ENCODE data around the gene NQO2.
"Not testable (repeated sequence)": the region's sequence is repeated elsewhere in the genome, so short reads cannot be mapped to it uniquely, and the experiment has no call there.

NQO2 gene

DNA sequence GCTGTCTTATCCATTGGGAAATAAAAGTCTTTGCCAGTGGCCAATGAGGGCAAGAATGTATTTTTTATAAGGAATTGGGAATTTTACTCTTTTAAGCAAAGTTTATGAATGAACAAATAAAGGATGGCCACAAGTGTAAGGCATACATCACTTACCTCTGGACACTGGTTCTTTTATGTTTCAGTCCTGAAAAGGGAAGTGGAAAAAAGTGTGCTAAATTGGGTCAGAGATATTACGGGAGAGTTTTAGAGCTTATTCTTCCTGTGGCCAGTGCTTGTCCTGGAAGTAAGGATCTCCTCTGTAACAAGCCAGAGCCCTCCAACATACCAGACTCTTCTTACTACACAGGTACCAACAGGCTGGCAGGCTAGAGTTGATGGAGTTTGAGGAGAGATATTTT, 46.1 kb downstream of the NQO2 start:
- no peak for DNase-seq

DNA sequence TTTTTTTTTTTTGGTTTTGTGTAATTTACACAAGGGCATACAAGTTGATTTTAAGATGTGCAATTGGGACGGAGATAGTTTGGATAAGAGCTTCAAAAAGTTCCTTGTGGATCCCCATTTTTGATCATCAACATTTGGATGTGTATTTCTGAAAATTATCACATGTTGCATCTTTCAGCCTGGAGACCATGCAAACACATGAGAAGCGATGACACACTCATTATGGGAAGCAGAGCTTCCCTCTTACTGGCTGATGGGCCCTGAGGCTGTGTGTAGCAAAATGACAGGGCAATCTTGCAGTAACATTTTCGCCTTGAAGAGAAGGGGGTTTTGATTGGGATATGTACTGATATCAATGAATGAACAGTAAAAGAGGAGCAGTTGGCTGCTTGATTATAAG, 46.6 kb downstream of the NQO2 start:
- DNase-seq = no peak

DNA sequence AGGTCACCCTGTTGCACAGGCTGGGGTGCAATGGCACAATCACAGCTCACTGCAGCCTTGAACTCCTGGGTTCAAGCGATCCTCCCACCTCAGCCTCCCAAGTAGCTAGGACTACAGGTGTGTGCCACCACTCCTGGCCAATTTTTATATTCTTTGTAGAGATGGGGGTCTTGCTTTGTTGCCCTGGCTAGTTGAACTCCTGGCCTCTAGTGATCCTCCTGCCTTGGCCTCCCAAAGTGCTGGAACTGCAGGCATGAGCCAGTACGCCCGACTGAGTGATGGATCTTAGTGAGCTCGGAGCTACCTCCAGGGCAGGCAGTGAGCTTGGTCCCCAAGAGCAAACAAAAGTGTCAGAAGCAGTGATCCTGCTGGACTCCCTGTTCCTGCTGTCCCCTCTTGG, 48.3 kb downstream of the NQO2 start:
- not testable (repeated sequence) for DNase-seq

DNA sequence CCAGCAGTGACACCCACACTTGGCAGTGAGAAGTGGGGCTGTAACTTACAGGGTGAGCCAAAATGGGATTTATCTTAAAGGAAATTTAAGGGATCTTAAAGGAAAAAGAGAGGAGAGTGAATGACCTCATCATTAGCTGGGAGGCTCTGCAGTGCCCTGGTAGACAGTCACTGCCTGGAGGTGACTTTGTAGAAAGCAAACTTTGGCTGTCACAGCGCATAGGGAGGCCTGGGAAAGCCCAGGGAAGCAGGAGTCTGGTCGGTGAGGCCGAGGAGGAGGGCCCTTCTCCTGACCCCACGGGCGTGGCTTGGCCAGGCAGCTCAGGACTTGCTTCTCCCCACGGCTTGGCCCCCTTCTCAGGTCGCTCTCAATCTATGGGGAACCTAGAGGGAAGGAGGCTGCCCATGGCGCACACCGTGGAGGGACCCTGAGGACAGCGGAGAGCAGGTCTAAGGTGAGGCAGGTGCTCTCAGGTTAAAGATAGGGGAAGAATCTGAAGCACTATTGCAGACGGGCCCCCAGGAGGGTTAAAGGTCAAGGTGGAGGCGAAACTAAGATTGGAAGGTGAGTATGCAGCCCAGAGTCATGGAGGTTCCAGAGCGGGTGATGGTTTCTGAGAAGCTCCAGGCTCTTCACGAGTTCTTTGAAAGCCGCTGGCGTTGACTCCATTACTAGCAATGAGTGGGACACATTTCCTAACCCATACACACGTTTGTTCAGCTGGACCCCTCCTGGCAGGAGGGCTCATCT, 53.0 kb downstream of the NQO2 start:
- DNase-seq = no peak

DNA sequence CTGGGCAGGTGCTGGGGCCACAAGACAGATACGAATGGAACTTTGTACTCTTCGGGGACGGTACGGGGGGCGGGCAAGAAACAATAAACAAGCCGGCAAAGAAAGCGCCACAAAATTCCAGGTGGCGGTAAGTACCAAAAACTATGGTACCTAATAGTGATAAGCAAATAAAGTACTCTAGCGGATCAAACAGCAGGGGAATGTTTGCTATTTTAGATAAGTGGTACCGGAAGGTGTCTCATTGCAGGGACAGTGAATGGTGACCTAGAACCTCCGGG, 53.5 kb downstream of the NQO2 start:
- DNase-seq = no peak

DNA sequence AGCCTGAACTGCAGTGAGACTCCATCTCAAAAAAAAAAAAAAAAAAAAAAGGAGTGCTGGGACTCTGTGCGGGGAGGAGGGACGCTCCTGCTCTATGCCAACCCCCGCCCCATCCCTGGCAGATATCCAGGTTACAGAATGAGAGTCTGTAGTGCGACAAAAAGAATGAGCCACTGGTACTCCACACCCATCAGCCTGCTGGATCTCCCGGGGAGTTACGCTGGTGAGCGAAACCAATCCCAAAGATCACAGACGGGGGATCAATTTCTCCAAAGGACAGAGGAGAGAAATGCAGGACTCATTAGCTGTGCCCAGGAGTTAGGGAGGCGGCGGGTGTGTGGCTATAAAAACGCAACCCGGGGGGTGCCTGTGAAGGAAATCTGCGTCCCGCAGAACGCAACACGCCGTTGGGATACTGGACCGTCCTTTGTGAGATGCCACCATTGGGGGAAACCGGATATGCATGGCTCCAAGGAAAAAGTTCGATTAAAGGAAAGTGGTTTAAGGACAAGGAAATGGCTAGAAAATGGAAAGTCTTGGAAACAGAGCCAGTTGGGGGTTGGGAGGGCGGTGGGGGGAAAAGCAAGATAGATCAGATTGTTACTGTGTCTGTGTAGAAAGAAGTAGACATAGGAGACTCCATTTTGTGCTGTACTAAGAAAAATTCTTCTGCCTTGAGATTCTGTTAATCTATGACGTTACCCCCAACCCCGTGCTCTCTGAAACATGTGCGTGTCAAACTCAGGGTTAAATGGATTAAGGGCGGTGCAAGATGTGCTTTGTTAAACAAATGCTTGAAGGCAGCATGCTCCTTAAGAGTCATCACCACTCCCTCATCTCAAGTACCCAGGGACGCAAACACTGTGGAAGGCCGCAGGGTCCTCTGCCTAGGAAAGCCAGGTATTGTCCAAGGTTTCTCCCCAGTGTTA, 54.8 kb downstream of the NQO2 start:
- not testable (repeated sequence) for DNase-seq

DNA sequence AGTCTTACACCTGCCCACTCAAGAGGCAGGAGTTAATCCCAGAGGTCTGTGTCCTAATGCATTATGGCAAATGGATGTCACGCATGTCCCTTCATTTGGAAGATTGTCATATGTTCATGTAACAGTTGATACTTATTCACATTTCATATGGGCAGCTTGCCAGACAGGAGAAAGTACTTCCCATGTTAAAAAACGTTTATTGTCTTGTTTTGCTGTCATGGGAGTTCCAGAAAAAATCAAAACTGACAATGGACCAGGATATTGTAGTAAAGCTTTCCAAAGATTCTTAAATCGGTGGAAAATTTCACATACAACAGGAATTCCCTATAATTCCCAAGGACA, 55.4 kb downstream of the NQO2 start:
- DNase-seq = not testable (repeated sequence)

DNA sequence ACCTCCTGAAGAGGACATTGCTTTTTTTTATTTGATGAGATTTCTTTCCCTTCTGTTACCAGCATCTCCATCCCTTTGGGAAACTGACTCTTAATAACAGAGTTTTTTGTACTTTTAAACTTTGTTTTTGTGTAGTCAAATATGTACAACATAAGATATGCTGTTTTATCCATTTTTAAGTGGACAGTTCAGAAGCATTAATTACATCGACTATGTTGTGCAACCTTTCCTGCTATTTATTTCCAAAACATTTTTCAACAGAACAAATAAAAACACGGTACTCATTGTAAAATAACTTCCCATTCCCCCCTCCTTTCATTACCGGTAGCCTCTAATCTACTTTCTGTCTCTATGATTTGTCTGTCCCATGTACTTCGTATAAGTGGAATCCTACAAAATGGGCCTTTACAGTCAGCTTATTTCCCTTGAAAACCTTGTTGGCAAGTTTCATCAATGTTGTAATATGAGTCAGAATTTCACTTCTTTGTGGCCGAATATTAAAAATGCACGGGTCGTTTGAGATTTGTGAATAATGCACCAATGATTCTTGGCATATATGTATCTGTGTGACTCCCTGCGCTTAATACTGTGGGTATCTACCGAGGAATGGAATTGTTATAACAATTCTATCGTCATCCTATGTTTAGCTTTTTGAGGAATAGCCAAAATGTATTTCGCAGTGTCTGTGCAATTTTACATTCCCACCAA, 57.5 kb downstream of the NQO2 start:
- no peak for DNase-seq

DNA sequence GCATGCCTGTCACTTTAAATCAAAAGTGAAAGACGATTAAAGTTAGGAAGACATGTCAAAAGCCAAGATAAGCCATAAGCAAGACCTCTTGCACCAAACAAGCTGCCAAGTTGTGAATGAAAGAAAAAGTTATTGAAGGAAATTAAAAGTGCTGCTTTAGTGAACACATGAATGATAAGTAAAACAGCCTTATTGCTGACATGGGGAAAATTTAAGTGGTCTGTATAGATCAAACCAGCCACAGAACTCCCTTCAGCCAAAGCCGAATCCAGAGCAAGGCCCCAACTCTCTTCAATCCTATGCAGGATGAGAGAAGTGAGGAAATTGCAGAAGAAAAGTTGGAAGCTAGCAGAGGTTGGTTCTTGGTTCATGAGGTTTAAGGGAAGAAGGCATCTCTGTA, 59.3 kb downstream of the NQO2 start:
- no peak for DNase-seq

DNA sequence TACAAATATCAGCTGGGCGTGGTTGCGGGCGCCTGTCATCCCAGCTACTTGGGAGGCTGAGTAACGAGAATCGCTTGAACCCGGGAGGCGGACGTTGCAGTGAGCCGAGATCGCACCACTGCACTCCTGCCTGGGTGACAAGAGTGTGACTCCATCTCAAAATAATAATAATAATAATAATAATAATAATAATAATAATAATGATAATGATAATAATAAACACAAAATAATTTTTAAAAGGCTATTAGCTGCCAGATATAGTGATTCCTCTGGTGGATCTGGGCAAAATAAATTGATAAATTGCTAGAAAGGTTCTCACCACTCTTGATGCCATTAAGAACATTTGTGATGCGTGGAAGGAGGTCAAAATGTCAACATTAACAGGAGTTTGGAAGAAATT, 60.4 kb downstream of the NQO2 start:
- DNase-seq = not testable (repeated sequence)

DNA sequence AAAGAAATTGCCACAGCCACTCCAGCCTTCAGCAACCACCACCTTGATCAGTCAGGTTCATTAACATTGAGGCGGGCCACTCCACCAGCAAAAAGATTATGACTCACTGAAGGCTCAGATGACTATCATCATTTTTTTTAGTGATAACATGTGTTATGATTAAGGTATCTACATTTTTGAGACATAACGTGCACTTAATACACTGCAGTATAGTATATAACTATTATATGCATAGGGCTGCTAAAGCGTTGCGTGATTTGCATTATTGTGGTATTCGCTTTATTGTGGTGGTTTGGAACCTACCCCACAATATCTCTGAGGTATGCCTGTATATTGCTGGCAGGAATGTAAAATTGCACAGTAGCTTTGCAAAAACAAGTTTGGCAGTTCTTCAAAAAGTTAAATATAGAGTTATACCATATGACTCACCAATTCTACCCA, 61.8 kb downstream of the NQO2 start:
- DNase-seq = no peak

DNA sequence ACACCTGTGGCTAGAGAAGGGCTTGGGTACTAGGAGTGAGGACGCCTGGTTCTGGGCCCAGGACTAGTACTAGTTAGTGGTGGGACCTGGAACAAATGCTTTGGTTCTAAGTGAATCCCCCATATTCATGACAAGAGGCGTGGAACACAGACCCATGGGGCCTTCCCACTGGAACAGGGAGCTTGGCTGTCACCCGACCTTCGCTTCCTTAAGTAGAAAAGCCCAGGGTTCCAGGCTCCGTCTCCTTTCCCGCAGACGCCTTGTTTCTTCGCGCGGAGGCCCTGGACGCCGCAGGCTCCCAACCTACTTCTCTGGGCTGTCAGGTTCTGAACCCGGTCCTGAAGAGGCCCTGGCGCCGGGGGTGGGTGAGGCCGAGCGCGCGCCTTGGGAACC, 63.6 kb downstream of the NQO2 start:
- DNase-seq = not testable (repeated sequence)

DNA sequence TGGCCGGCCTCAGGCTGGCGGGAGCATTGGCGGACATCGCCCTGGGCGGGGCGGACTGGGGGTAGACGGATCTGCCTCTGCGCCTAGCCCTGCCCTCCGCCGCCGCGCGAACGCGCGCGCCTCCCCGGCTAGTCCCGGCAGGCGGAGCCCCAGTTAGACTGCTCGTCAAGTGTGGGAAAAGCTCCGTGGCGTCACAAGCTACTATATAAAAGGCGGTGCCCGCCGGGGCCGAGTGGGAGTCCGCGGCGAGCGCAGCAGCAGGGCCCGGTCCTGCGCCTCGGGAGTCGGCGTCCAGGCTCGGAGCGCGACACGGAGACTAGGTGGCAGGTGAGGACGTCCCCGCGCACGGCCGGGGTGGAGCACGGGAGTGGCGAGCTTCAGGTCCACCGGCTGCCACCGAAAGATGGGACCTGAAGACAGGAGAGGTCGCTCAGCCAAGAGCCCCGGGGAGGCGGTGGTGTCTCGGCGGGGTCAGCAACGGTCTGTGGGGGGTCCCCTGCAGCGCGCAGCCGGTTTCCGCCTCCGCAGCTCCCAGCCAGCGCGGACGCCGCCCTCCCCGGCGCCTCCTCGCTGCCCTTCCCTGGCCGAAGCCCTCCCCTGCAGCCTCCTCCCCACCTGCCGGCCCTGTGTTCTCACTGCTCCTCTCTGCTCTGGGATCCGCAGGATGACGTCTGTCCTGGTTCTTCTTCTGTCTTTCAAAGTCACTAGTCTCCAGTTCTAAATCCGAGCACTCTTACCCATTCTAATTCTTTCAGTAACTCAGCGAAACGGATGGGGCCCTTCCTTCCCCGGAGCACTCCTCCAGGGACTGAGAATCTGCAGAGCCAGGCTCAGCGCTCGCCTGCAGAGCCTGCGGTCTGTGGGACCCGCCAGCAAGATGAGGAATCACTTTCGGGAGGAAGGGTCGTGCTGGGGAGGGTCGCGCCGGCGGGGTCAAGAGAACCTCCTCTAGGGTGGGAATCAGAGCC, 64.3 kb downstream of the NQO2 start:
- DNase-seq = peak; percentile 86 to 93

DNA sequence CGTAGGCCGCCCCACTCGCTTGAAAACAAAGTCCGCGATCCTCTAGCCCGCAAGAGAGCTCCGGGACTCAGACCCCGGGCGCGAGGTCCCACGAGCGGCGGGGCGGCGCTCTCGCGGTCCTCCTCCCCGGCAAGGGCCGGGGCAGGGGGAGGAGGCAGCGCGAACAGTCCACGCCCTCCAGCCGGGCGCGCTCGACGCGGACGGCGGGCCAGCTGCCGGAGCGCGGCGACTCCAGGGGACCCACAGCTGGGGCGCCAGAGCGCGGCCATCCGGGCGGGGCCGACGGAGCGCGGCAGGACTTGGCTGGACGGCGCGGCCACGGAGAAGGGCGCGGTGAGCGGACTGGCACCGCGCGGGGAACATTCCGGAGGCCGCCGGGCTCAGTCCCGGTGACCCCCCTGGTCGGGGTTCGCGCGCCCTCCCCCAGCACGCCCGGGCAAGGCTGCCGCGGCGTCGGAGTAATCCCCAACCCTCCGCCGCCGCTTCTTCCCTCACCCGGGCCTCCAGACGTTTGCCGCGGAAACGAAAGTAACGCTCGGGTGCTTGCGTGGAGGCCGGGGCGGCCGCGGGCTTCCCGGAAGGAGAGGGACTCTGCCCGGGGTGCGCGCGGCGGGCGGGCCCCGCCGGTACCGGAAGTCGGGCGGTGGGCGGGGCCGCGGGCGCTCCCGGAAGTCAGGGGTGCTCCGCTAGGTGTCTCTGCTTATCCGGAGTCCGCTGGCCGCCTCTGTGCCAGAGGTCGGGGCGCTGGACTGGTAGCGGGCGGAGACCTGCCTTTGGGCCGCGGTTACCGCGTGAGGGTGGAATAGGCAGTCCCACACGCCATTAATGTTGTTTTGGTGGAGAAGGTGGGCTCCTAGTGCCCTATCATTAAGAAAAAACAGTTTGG, 68.9 kb downstream of the NQO2 start, which contains the start of gene RIPK1:
Gene RIPK1 (plus strand): TSS at position 166 of the 886 bp plus-strand sequence. CDS start 8,330 bp downstream, outside the sequence.
- peak; percentile 92 to 95 for DNase-seq

Data from stimulated activated CD4-positive, alpha-beta T cell treated with anti-CD3 and anti-CD28 coated beads, Interleukin-4, amount 100 ng/mL, for 4 hours (primary cell).